ENCODE measurements around the gene FKBP8.

FKBP8 gene

DNA sequence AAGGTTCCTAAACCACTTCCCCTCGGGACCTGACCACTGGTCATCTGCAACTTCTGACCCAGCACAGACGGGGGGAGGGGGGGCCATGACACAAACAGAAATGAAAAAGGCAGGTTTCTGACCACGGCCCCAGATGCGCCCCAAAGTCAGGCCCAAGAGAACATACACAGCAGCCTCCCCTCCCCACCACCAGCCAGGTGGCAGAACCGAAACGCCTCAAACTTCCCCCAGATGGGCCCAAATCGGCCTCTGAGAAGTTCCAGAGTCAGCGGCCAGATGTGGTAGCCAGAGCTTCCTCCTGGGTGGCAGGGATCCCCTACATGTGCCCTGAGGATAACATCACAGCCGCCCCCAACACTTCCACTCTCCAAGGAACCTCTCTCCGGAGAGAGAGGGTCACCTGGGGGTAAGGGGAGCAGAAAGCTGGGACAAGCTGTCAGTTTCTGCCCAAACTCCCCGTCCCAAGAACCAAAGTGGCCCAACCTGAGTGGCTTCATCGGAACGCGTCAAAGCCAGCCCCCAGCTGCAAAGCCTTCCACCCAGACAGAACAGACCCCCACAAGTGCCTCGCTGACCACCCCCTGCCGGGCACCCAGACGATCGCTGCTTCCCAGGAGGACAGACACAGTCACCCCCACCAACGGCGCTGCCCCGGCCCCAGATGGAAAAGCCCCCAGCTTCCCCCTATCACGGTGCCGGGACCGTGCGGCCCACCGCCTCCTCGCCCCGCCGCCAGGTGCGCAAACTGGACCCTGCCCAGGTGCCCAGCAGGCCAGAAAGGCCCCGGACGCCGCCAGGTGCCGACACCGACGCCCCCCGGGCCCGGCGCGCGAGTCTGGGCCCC, 22.3 kb downstream of the FKBP8 start:
- no peak for DNase-seq

DNA sequence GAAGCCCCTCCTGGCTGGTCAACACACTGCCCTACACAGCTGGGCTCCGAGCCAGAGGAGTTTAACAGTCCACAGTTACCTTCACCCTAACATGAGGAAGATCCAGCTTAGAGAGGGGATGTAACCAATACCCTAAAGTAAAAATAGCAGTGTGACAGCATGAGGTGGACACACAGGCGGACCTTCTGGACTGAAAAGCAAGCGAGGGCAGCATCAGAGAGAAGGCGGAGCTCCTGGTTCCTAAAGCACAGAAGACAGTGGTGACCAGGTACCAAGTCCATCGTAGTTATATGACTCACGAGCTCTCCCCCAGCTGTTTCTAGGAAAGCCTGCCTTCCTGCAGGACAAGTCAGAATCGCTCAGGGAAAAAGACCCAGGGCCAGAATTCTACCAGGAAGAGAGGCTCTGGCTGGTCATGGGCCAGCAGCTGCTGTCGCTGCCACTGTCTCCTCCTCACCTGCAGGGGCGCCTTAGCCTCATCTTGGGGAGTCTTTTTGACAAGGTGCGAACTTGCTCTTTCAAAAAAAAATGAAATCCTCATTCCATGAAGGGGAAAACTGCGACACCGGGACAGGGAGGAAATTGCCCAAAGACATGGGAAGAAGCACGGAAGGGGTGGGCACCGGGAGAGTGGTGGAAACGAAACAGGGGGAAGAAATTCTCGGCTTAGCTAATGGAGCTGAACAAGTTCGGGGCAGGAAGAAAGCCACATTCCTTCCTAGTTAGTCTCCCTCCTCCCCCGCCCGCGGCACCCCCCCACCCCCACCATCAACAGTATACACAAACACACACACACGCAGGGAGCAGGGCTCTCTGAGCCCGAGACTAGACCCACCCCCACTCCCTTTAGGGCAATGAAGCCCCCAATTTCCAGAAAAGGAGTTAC, 23.2 kb downstream of the FKBP8 start:
- DNase-seq, result peak in 1 of 2 experiments; percentile 68

DNA sequence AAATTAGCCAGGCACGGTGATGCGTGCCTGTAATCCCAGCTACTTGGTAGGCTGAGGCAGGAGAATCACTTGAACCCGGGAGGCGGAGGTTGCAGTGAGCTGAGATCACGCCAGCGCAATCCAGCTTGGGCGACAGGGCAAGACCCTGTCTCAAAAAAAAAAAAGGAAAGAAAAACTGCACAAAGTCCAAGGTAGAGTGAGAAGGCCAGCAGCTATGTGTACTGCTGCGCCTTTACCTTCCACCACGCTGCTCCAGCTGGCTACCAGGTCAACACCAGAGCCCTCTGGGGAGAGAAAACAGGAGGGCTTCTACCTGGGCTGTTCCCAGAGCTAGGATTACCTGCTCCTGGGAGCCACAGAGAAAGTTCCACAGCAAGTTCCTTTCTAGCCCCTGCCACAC, 24.7 kb downstream of the FKBP8 start:
- no peak for DNase-seq

DNA sequence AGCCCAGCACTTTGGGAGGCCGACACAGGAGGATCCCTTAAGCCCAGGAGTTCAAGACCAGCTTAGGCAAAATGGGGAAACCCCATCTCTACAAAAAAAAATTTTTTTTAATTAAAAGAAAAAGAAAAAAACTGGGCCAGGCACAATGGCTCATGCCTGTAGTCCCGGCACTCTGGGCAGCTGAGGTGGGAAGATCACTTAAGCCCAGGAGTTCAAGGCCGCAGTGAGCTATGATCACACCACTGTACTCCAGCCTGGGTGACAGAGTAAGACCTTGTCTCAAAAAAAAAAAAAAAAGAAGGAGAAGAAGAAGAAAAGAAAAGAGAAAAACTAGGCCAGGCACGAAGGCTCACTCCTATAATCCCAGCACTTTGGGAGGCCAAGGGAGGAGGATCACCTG, 25.8 kb downstream of the FKBP8 start:
- DNase-seq, result no peak

DNA sequence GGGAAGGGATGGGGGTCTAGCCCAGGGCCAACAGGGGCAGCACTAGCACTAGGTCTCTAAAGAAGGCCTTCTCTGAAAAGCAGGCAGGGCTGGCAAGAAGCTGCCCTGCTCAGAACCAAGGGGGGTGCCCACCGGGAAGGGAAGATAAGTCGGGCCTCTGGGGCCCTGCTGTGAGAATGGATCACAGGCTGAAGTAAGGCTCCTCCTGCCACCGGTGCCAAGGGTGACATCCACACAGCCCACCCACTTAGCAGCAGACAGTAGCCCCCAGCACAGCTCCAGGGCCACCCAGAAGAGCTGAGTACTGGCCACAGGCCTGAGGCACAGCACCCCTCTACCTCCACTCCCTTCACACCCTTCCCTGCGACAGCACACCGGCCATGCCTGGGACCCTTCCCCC, 27.4 kb downstream of the FKBP8 start:
- no peak for DNase-seq

DNA sequence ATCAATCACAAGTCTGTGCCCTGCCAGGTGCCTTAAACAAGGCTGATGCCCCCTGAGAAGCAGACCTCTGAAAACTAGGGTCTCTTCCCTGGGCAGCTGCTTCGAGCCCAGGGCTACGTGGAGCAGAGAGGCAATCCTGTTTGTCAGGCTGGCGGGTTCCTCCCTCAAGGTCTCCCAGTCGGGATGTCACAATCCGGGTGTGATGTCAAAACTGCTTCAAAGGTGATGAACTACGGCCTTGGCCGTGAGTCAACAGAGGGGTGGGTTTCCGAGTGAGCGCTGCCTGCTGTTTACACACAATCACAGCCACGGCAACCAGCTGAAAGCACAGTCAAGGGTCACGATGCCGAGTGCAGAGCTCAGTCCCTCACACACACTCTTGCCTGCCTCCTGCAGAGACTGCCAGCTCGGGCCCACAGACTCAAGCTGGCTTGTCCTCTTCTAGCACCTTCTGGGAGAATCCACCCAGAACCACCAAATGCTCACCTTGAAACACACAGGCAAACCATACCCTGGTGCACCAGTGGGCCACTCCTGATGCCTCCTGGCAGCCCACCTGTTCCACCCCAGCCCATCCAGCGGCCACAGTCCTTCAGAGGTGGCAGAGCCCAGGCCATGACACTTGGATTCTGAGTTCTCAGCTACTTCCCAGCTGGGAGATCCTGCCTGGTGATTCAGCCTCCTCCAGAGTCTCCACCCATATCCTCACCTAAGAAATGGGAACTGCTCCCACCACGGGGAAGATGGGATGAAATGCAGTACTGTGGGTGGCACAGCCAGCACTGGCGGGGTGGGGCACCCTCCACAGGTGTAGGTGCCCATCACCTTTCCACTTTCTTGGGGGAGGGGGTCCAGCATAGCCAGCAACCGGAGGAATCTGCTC, 28.3 kb downstream of the FKBP8 start:
- no peak for DNase-seq

DNA sequence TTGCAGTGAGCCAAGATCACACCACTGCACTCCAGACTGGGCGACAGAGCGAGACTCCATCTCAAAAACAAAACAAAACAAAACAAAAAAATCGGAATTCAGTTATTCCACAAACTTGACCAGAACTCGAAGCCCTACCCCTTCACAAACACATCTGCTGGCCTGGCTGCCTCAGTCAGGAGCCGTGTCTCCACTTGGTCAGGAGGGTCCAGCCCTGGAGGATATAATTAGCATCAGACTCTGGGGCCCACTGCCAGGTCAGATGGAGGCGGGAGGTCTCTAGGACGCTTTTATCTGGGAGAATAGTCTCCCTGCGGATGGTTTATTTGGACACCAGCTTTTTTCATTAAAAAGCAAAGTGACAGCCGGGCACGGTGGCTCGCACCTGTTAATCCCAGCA, 29.5 kb downstream of the FKBP8 start:
- no peak for DNase-seq

DNA sequence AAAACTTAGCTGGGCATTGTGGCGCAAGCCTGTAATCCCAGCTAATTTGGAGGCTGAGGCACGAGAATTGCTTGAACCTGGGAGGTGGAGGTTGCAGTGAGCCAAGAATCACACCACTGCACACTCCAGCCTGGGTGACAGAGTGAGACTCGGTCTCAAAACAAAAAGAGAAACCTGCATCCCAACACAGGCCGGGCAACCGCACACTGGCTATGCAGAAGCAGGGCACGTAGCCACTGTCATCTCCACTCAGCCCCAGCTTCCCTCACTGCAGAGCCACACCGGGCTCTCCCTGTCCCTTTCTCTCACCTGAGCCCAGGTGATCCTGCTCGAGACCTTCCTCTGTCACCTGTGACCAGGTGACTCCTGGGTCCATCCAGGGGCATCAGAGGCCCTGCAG, 33.2 kb downstream of the FKBP8 start:
- DNase-seq, result no peak

DNA sequence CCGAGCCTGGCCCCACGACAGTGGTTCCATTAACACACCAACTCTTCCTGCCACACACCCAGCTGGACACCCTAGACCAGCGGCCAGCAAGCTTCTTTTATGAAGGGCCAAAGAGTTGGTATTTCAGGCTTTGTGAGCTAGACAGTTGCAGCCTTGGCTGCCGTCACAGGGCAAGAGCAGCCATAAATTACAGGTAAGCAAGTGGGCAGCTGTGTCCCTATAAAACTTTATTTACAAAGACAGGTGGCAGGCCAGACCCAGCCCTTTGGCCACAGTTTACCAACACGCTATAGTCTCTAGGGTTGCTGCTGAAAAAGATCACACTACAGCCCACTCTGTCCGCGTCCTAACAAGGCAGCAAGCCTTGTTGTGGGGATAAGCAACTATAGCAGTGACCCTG, 34.8 kb downstream of the FKBP8 start:
- no peak for DNase-seq

DNA sequence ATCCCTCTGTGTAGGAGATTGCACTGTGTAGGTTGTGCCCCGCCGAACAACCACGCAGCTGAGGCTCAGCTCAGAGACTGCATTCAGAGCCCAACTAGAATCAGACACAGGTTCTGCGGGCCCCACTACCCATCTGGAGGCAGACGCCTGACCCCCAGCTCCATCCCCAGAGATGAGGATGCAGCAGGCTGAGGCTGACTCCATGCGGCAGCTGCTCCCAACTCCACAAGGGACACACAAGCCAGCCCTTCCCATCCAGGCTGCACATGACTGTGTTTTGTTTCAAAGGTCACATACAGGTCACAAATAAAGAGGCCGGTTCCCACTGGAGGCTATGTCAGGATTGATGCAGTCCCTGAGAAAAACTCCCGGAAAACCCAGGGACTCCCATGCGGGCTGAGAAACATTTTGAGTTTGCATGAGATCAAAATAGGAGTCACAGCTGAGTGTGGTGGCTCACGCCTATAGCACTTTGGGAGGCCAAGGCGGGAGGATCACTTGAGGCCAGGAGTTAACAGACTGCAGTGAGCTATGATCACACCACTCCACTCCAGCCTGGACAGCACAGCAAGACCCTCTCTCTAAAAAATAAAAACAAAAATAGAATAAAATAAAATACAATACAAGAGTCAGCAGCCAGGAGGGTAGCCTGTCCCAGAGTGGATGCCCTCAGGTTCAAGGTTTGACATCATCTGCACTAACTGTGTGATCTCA, 35.5 kb downstream of the FKBP8 start:
- no peak for DNase-seq

DNA sequence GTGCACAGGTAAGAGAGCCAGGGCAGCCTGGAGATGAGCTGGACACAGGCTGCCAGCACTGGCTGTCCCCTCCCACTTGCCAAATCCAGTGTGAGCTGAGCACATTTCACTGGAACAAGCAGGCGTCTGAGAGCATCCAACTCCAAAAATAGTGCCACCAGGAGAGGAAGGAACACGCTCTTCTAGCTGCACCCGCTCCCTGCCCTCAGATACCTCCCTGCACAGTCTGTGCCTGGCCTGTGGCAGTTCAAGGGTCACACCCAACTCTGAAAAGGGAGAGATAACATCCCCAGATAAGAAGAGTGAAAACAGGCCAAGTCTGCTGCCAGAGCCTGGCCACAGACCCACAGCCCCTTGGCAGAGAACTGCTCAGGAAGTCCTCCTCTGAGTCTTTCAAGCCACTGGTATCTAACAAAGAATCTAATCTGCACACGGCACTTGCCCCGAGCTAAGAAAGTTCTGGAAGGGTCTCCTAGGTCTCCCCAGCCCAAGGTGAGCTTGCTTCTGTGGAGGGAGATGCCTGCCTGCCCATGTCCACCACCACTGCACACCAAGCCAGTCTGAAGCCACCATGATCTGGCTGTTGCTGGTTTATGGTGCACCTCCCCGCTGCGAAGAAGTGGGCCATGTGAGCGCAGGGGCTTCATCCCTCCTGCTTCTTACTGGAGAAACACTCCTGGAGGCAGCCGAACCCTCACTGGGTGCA, 36.2 kb downstream of the FKBP8 start:
- DNase-seq, result no peak

DNA sequence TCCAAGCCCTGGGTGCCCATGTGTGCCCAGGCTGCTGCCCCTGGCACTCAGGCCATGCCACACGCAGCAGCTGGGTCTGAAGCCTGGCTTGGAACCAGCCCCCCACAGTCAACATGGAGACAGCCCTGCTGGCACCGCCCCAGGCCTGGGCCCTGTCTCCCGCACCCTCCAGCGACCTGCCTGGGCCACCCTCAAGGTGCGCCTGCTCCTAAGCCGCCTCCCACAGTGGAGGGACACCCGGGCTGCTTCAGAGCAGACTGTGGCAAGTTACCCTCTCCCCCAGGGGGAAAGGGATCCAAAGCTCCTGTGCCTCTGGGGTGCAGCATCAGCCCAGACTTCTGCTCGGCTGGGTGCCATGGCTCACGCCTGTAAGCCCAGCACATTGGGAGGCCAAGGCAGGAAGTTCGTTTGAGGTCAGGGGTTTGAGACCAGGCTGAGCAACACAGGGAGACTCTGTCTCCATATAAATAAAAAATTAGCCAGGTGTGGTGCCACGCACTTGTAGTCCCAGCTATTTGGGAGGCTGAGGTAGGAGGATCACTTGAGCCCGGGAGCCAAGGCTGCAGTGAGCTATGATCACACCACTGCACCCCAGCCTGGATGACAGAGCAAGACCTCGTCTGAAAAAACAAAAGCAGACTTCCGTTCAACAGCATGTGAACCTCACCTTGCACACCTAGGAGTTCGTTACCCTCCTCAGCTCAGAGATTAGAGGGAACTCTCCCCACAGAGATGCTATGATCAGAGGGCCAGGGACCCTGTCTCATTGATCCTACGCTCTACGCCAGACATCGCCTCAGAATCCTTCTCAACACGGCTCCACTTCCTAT, 37.1 kb downstream of the FKBP8 start:
- no peak for DNase-seq

DNA sequence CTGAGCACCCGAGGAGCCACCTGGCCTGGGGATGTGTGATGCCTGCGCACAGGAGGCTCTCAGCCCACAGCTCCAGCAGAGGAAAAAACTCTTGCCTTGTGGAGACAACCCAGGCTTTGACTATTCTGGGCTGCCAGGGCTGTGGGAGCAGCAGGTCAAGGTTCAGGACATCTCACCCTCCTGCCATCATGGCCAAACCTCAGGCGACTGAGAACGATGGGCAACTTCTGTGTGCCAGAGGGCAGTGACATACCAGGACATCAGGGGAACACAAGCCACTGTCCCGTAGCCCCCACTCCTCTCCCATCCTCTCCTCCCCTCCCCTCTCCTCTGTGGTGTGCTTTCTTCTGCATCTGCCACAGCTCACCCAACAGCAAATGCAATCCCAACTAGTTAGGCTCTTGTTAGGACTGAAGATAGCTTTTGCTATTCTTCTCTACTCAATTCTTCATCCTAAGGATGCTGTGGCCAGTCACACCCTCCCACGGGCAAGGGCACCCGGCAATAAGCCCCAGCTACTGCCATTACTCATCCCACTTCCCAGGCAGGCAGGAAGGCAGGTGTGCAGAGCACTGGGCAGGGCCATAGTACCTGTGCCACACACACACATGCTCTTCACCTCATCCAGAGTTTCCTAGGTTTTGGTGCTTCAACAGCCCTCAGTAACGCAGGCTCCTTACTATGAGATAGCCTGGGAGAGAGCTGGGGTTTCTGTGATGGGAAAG, 38.3 kb downstream of the FKBP8 start:
- no peak for DNase-seq

DNA sequence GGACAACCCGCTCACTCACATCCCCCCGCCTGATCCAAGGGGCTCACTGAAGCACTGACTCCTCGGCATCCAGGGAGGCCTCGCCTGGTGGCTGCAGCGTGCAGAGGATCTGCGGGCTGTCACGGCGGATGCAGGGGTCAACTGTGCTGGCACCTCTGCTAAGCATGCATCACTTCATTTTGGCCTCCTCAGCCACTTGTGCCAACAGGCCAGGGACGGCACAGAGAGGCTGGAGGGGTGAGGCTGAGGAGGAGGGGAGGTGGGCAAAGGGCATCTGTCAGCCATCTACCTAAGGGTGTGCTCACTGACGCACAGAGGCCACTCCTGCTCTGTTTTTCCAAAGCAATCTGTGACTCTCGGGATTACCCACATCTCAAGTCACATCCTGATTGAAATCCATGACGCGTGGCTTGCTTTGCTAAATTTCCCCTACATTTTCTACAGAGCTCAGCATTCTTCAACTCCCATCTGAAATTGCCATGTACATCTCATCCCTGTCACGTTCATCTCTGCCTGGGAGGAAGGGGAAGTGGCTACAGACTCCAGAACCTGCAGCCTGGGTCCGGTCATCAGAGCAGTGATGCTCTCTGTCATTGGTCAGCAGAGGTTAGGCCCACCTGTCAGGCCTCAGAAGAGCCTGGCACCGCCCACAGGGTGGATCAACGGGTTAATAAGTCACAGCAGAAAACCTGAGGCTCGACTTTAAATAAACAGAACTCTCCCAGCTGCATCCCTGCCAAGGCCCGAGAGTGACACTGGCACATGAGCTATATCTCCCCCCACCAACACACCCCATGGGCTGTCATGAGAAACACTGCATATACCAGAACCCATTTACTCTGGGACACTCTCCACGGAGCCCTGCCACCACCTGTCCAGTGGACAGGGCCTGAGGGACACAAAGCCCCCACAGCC, 39.1 kb downstream of the FKBP8 start:
- DNase-seq, result peak in 1 of 2 experiments; percentile 39

DNA sequence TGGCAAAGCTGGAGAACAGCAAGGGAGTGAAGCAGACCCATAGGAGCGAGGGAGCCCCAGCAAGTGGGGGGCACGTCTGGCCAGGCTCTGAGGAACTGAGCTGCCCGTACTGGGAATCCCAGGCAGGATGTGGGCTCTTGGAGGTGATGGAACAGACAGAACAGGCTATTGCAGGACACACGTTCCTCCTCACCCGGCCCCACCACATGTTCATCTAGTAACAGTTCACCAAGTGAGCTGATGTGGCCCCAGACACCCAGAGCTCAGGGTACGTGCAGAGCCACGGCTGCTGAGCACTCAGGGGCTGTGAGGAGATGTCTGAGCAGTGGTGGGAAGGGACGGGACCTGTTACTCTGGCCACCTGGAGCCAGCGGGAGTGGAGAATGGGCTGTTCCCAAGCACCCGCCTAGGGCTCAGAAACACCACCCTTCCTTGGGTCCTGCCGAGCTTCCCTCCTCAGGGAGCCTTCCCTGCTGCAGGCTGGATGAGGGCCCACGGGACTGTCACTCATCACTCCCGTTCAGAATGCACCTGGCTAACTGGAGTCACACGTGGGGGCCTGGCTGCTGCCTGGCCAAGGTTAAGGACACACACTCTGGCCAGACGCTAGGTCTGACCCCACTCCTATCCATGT, 39.9 kb downstream of the FKBP8 start:
- no peak for DNase-seq

DNA sequence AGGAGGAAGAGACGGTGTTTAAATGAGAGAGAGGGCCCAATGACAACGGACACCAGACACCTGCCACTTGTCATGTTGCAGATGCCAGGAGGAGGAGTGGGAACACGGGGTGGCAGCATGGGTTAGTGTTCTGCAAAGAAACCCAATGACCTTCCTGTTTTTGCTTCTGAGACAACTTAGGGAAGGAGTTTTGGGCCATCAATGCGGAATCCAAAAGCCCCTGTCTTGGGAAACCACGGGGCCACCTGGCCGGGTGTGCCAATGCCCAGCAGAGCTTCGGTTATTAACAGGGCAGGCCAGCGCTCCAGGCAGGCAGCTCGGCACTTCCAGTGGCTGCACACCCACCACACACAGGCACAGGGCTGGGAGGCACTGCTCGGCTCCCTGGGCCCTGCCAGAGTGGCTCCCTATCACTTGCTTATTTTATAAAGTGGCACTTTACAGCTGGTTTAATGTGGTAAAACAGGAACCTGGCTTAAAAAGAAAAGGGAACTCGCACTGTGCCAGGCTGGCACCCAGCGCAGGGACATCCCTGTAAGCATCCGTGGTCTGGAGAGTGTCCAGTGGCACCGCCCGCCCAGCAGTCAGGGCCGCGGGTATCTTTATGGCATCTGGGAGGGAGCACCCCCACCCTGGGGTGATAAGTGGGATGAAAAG, 40.6 kb downstream of the FKBP8 start:
- no peak for DNase-seq

DNA sequence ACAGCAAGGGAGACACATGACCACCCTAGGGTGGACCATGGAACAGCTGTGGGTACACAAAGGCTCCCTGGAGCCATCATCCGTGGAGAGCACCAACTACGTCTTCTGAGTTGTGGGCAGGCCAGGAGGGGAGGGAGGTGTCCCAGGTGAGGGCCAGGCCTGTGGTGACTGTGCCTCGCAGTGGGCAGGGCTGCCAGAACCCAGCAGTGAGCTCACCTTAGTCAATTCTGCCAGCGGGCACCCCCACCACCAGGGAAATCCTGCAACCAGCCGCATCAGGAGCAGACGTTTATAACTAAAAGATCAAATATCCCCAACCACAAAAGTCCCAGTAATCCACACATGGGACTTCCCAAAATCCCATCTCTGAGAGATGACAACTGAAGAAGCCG, 41.1 kb downstream of the FKBP8 start:
- no peak for DNase-seq

DNA sequence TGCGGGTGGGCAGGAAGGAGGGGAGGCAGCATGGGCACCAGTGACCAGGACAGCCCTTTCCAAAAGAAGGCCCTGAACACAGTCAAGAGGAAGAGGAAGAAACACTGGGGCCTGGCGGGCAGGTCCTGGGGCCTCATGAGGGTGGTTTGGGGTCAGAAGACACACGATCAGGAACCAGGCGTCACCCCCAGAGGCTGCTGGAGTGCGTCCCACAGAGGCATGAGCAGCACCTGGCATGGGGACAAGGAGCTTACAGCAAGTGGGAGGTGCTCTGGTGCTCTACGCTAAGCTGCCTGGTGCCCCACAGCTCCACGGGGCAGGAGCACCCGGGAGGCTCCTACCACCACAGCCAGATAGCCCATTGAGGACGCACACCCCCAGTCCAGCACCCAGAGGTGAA, 41.5 kb downstream of the FKBP8 start:
- DNase-seq, result no peak

Measured in NCI-H526 (cell line).